B cell (primary cell): ENCODE results near the gene ATP6V1B1. TPM values are rescaled to one million over a fixed set of nuclear protein-coding genes. Genes with fewer than 3 reads are reported as not detected.

Experiments used
- ATAC-seq: fragments of 200-7000 bp; cut with Tn5 transposase; one replicate; pipeline ENCODE4 v1.10.0; 2021; ENCODE audit warnings: low read depth, mild to moderate bottlenecking, moderate number of reproducible peaks, moderate library complexity
- CTCF ChIA-PET: fragments of 350-600 bp; sonication (Branson Sonifier 250); formaldehyde crosslinking; loops from one replicate; lab custom pipeline; 2021; ENCODE audit warnings: antibody characterized with exemption, inconsistent platforms; lab: Charles Lee
- POLR2A ChIA-PET: fragments of 350-600 bp; sonication (Branson Sonifier 250); formaldehyde crosslinking; loops from one replicate; lab custom pipeline; 2021; ENCODE audit warnings: antibody characterized with exemption; lab: Charles Lee
- DNase-seq: peaks from one replicate; pipeline ENCODE4 v3.0.0; 2013
- H2AFZ ChIP-seq: 2 replicates; pipeline ENCODE4 v1.6.1; 2012; ENCODE audit warnings: mild to moderate bottlenecking, low read depth, low read length; ENCODE audit not compliant: insufficient read depth, poor library complexity, severe bottlenecking
- H3K27ac ChIP-seq, 2 donors: 1 replicate in 1 of 2; 2 replicates in 1 of 2; pipeline ENCODE4 v1.5.1; 2012 to 2013; ENCODE audit warnings: low read length in 2 of 2, mild to moderate bottlenecking in 2 of 2, moderate library complexity in 1 of 2
- H3K27me3 ChIP-seq, 4 experiments: fragments of 200-600 bp in 1 of 4; sonication (generic) in 1 of 4; replicated peaks in 1 of 4; 1 replicate in 2 of 4; 2 replicates in 2 of 4; pipeline versions ENCODE4 v1.6.1 to v1.7.0; 2013 to 2016; ENCODE audit warnings: low read length in 3 of 4, mild to moderate bottlenecking in 2 of 4, mixed read lengths in 1 of 4, moderate library complexity in 1 of 4; ENCODE audit not compliant: insufficient read depth in 4 of 4, control insufficient read depth in 3 of 4; ENCODE audit errors: control extremely low read depth in 1 of 4
- H3K36me3 ChIP-seq, 2 experiments: replicated peaks in 1 of 2; 1 replicate in 1 of 2; 2 replicates in 1 of 2; pipeline versions ENCODE4 v1.6.1 to v1.7.1; 2013; ENCODE audit warnings: low read length in 1 of 2; ENCODE audit not compliant: insufficient read depth in 2 of 2, control insufficient read depth in 1 of 2; ENCODE audit errors: control extremely low read depth in 1 of 2, extremely low read depth in 1 of 2
- H3K4me1 ChIP-seq, 2 donors: fragments of 200-600 bp in 1 of 2; sonication (generic) in 1 of 2; 1 replicate in 1 of 2; 2 replicates in 1 of 2; pipeline versions ENCODE4 v1.5.1 to v1.6.1; 2013 to 2017; ENCODE audit warnings: low read length in 2 of 2; ENCODE audit not compliant: control insufficient read depth in 2 of 2, insufficient read depth in 2 of 2
- H3K4me2 ChIP-seq: replicated peaks from 2 replicates; pipeline ENCODE3; 2012; ENCODE audit warnings: mild to moderate bottlenecking, low read depth, low read length; ENCODE audit not compliant: poor library complexity, severe bottlenecking
- H3K4me3 ChIP-seq, 5 experiments: fragments of 200-600 bp in 1 of 5; sonication (generic) in 1 of 5; 1 replicate in 3 of 5; 2 replicates in 2 of 5; pipeline versions ENCODE4 v1.5.1 to v1.7.0; 2011 to 2016; ENCODE audit warnings: low read length in 4 of 5, mild to moderate bottlenecking in 4 of 5, low read depth in 2 of 5, control low read depth in 1 of 5, moderate library complexity in 1 of 5; ENCODE audit not compliant: insufficient read depth in 1 of 5; ENCODE audit errors: control extremely low read depth in 1 of 5, extremely low read depth in 1 of 5
- H3K79me2 ChIP-seq: fragments of 200-600 bp; sonication (generic); one replicate; pipeline ENCODE4 v1.6.0; 2016; ENCODE audit warnings: low read length; ENCODE audit not compliant: control insufficient read depth, insufficient read depth
- H3K9ac ChIP-seq: fragments of 200-600 bp; sonication (generic); 2 replicates; pipeline ENCODE4 v1.6.1; 2017; ENCODE audit warnings: mild to moderate bottlenecking, low read length, moderate library complexity
- H3K9me3 ChIP-seq, 3 donors: one replicate each; pipeline versions ENCODE4 v1.6.1 to v1.7.1; 2013; ENCODE audit warnings: low read length in 2 of 3; ENCODE audit not compliant: control insufficient read depth in 2 of 3, insufficient read depth in 1 of 3; ENCODE audit errors: control extremely low read depth in 1 of 3
- H4K20me1 ChIP-seq: 2 replicates; pipeline ENCODE4 v1.6.0; 2012; ENCODE audit warnings: mild to moderate bottlenecking, low read length; ENCODE audit not compliant: insufficient read depth, control insufficient read depth, poor library complexity, severe bottlenecking
- H3K27ac Mint-ChIP-seq: one replicate; pipeline ENCODE4 v1.8.0; 2021; ENCODE audit warnings: mixed read lengths
- H3K27me3 Mint-ChIP-seq: one replicate; pipeline ENCODE4 v1.8.0; 2021; ENCODE audit warnings: mixed read lengths
- H3K4me1 Mint-ChIP-seq: one replicate; pipeline ENCODE4 v1.8.0; 2021; ENCODE audit warnings: mixed read lengths
- H3K4me3 Mint-ChIP-seq: one replicate; pipeline ENCODE4 v1.8.0; 2021; ENCODE audit warnings: mixed read lengths
- H3K9me3 Mint-ChIP-seq: one replicate; pipeline ENCODE4 v1.8.0; 2022; ENCODE audit warnings: mixed read lengths; ENCODE audit not compliant: insufficient read depth
- CTCF ChIP-seq: fragments of 200-600 bp; IDR thresholded peaks from one replicate; pipeline ENCODE4 v1.8.0; 2022; ENCODE audit warnings: antibody characterized with exemption, mild to moderate bottlenecking
- EZH2 ChIP-seq: IDR thresholded peaks from 2 replicates; pipeline ENCODE4 v1.6.1; 2012; ENCODE audit warnings: borderline replicate concordance, low read depth, mild to moderate bottlenecking, moderate library complexity, low read length; ENCODE audit not compliant: insufficient read depth, poor library complexity, severe bottlenecking
- WGBS: methylation state at CpG from one replicate; pipeline ENCODE4 v1.1.5; 2013; ENCODE audit warnings: missing lambda C conversion rate; ENCODE audit not compliant: insufficient coverage; 5-methylcytosine and 5-hydroxymethylcytosine counted together
- intact Hi-C: fragments of 100-400 bp; cut with micrococcal nuclease; formaldehyde crosslinking; loops from one replicate; pipeline ENCODE4 v1.10.0; 2022
- polyA plus RNA-seq: library from polyadenylated mRNA; depleted of rRNA; stranded (reverse); fragments of >200 nt; gene quantifications from 2 replicates; pipeline ENCODE4 v1.2.3, GENCODE V29; 2012
- total RNA-seq, 2 donors: library from RNA; stranded (reverse); fragments of 120-200 nt in 1 of 2; gene quantifications; 1 replicate in 1 of 2; 2 replicates in 1 of 2; pipeline versions ENCODE4 v1.2.3 to v1.2.4, GENCODE V29; 2013 to 2022

ATP6V1B1 gene
- total and polyA plus RNA-seq, 2 donors (not counting 1 experiment from before 2014, with no cell fraction given): not detected

- H3K36me3 ChIP-seq: no peaks in the 10 kb centered on the region
- no peaks in the 10 kb centered on the region for H4K20me1 ChIP-seq
- H3K4me3 ChIP-seq: no peak overlapping the region
- ATAC-seq (no peak), DNase-seq (no peak)
- no peak overlapping the region for H3K27ac Mint-ChIP-seq
- intact Hi-C loops: no loop called here
- H3K9ac ChIP-seq: no peak overlapping the region
- H3K27me3 Mint-ChIP-seq: peaks cover 50% of the 10 kb centered on the region
- H3K27ac ChIP-seq: no peak overlapping the region
- H3K4me3 Mint-ChIP-seq: no peak overlapping the region
- H3K27me3 ChIP-seq: peaks cover 0 to 56% (median 13%) of the 10 kb centered on the region in 4 experiments
- peaks cover 11 to 12% of the 10 kb centered on the region in 2 donors for H3K4me1 ChIP-seq
- 86% methylated on average over 17 of the region's 17 CpGs for WGBS
- peaks cover 7% of the 10 kb centered on the region for H3K4me1 Mint-ChIP-seq
- no peak overlapping the region for H2AFZ ChIP-seq
- H3K9me3 Mint-ChIP-seq: no peaks in the 10 kb centered on the region
- H3K4me2 ChIP-seq: no peak overlapping the region
- ChIA-PET CTCF (interaction anchor here (1.1 to 7.4 kb wide), 3 partner anchors 12 to 41 kb away, joined by 4 to 53 read pairs (median 7); partner anchors contain the start of gene ANKRD53), POLR2A (no interaction called here)
- H3K9me3 ChIP-seq: no peaks in the 10 kb centered on the region
- H3K79me2 ChIP-seq: no peaks in the 10 kb centered on the region
- no peak for TF ChIP-seq EZH2
- no peak for TF ChIP-seq CTCF
Observed at GRCh38 chr2:70959851-70960832, 24.4 kb downstream of the ATP6V1B1 start.
